BJ (cell line): ENCODE data around the gene TFAP2E. TPM values are rescaled to one million over a fixed set of nuclear protein-coding genes. Genes with fewer than 3 reads are reported as not detected.

Experiments used
- CTCF ChIA-PET: fragments of 350-600 bp; formaldehyde crosslinking; extraction: SDS; loops from one replicate; lab custom pipeline; 2021; ENCODE audit warnings: antibody characterized with exemption, inconsistent platforms; lab: Yijun Ruan, JAX
- POLR2A ChIA-PET: fragments of 300-600 bp; sonication (Branson Sonifier 250); formaldehyde crosslinking; extraction: SDS; loops from one replicate; lab custom pipeline; 2021; ENCODE audit warnings: antibody characterized with exemption; lab: Charles Lee
- DNase-seq: peaks from one replicate; pipeline ENCODE4 v3.0.0-alpha.2; 2011; ENCODE audit warnings: low read depth
- H3K27me3 ChIP-seq: 2 replicates; pipeline ENCODE4 v1.6.0; 2011; ENCODE audit warnings: low read length; ENCODE audit not compliant: control insufficient read depth, insufficient read depth
- H3K36me3 ChIP-seq: 2 replicates; pipeline ENCODE4 v1.5.1; 2011; ENCODE audit warnings: low read length; ENCODE audit not compliant: control insufficient read depth, insufficient read depth
- H3K4me3 ChIP-seq: 2 replicates; pipeline ENCODE4 v1.5.1; 2011; ENCODE audit warnings: low read depth, mild to moderate bottlenecking, control low read depth, low read length
- CTCF ChIP-seq: IDR thresholded peaks from 2 replicates; pipeline ENCODE4 v1.5.1; 2011; ENCODE audit warnings: low read depth, mild to moderate bottlenecking, control low read depth, inconsistent platforms, low read length, moderate library complexity; ENCODE audit not compliant: insufficient read depth
- polyA plus RNA-seq: library from polyadenylated mRNA; depleted of rRNA; stranded (reverse); fragments of >200 nt; gene quantifications from 2 replicates; pipeline ENCODE4 v1.2.3, GENCODE V29; 2011

TFAP2E gene
- polyA plus RNA-seq, 1 experiment, result 0.07 TPM

- ChIA-PET CTCF (no interaction called here), POLR2A (no interaction called here)
- no peak for DNase-seq
- Histone ChIP-seq H3K36me3 (no peaks in the 10 kb centered on the region; the same call in 1 of the 2 replicates), H3K27me3 (no peaks in the 10 kb centered on the region), H3K4me3 (no peak overlapping the region)
- TF ChIP-seq CTCF, result no peak
Observed at GRCh38 chr1:35587736-35588135, 14.6 kb downstream of the TFAP2E start.

GRCh38 chr1:35588197-35588910 is 15.2 kb downstream of the TFAP2E start:
- Histone ChIP-seq H3K4me3 (no peak overlapping the region), H3K27me3 (no peaks in the 10 kb centered on the region), H3K36me3 (no peaks in the 10 kb centered on the region; the same call in 1 of the 2 replicates)
- TF ChIP-seq CTCF, result no peak
- DNase-seq, result no peak
- ChIA-PET POLR2A (no interaction called here), CTCF (interaction anchor here (0.9 to 1.2 kb wide), 2 partner anchors 18 to 138 kb away, joined by 3 read pairs; no protein-coding TSS in a partner anchor)

- POLR2A ChIA-PET, result no interaction called here
- no peak for DNase-seq
- H3K4me3 ChIP-seq, result no peak overlapping the region
- no peak for TF ChIP-seq CTCF
- H3K27me3 ChIP-seq, result no peaks in the 10 kb centered on the region
- CTCF ChIA-PET, result interaction anchor here (0.9 to 1.2 kb wide), 3 partner anchors 16 to 137 kb away, joined by 3 read pairs; no protein-coding TSS in a partner anchor
- no peaks in the 10 kb centered on the region; the same call in 1 of the 2 replicates for H3K36me3 ChIP-seq
Observed at GRCh38 chr1:35589516-35590427, 16.7 kb downstream of the TFAP2E start.

DNA sequence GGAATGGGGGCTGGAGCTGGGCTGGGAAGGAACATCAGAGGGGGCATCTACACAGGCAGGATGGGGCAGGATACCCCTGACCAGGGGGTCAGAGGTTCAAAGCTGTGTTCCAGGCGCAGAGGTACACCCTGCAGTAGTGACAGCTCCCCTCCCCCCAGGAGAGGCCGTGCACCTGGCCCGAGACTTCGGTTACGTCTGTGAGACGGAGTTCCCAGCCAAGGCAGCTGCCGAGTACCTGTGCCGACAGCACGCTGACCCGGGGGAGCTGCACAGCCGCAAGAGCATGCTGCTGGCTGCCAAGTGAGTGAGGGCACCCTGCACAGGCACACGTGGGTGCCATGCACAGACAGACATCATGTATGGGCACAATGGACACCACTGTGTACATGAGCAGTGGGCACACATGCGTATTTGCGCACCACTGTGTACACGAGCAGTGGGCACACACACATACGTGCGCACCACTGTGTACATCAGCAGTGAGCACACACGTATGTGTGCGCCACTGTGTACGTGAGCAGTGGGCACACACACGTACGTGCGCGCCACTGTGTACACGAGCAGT is 17.4 kb downstream of the TFAP2E start:
- H3K36me3 ChIP-seq, result no peaks in the 10 kb centered on the region; the same call in 1 of the 2 replicates
- POLR2A ChIA-PET, result no interaction called here
- no peak for TF ChIP-seq CTCF
- no peak overlapping the region for H3K4me3 ChIP-seq
- DNase-seq, result no peak
- no peaks in the 10 kb centered on the region for H3K27me3 ChIP-seq
- CTCF ChIA-PET, result interaction anchor here (1.2 kb wide), 1 partner anchor 15 kb away, joined by 3 read pairs; no protein-coding TSS in a partner anchor

DNA sequence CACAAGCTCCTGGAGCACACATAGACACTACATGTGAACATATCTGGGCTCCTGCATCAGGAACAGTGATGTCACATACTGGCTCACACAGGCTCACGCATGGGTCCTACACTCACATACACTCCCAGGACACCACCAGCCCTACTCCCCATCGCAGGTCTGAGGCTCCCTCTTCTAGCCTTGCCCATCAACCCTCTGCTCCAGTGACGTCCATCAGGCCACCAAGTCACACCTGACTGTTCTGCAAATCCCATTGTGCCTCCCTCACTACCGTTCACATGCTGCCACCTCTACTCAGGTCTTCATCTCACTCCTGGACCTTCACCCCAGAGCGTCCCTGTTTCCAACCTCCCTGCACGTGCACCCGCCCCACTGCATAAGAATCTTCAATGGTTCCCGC is 18.1 kb downstream of the TFAP2E start:
- no peak for DNase-seq
- ChIA-PET CTCF (no interaction called here), POLR2A (no interaction called here)
- no peak overlapping the region for H3K4me3 ChIP-seq
- TF ChIP-seq CTCF, result no peak
- no peaks in the 10 kb centered on the region for H3K27me3 ChIP-seq
- no peaks in the 10 kb centered on the region; the same call in 1 of the 2 replicates for H3K36me3 ChIP-seq
